CD8-positive, alpha-beta memory T cell (primary cell): ENCODE measurements around the gene CEP350. TPM values are rescaled to one million over a fixed set of nuclear protein-coding genes. Genes with fewer than 3 reads are reported as not detected.

Experiments used
- CTCF ChIA-PET: fragments of 350-600 bp; sonication (Branson Sonifier 250); formaldehyde crosslinking; loops from one replicate; lab custom pipeline; 2021; ENCODE audit warnings: antibody characterized with exemption; lab: Charles Lee
- POLR2A ChIA-PET: fragments of 350-600 bp; sonication (Branson Sonifier 250); formaldehyde crosslinking; loops from one replicate; lab custom pipeline; 2021; ENCODE audit warnings: antibody characterized with exemption; lab: Charles Lee
- DNase-seq, 5 donors: peaks; one replicate each; pipeline versions ENCODE4 v3.0.0 to v3.0.0-alpha.2; 2020 to 2022; ENCODE audit warnings: mixed read lengths in 1 of 5
- H3K27ac ChIP-seq: one replicate; pipeline ENCODE4 v1.7.0; 2013; ENCODE audit warnings: low read depth, mild to moderate bottlenecking, low read length, moderate library complexity
- H3K27me3 ChIP-seq: 2 replicates; pipeline ENCODE4 v1.7.0; 2013; ENCODE audit warnings: low read length, mild to moderate bottlenecking; ENCODE audit not compliant: insufficient read depth, poor library complexity, severe bottlenecking
- H3K36me3 ChIP-seq: 2 replicates; pipeline ENCODE4 v1.7.0; 2013; ENCODE audit warnings: mild to moderate bottlenecking, low read length, moderate library complexity; ENCODE audit not compliant: insufficient read depth
- H3K4me1 ChIP-seq: 2 replicates; pipeline ENCODE4 v1.7.0; 2013; ENCODE audit warnings: mild to moderate bottlenecking, low read length, moderate library complexity; ENCODE audit not compliant: insufficient read depth
- H3K4me3 ChIP-seq: 2 replicates; pipeline ENCODE4 v1.7.0; 2013; ENCODE audit warnings: mild to moderate bottlenecking, low read length
- H3K9me3 ChIP-seq: 2 replicates; pipeline ENCODE4 v1.7.0; 2013; ENCODE audit warnings: mild to moderate bottlenecking, low read length
- H3K27ac Mint-ChIP-seq, 8 donors: one replicate each; pipeline ENCODE4 v1.8.0; 2020 to 2021; ENCODE audit warnings: mixed read lengths in 8 of 8, mild to moderate bottlenecking in 6 of 8, inconsistent platforms in 3 of 8, moderate library complexity in 3 of 8
- H3K27me3 Mint-ChIP-seq, 2 donors: one replicate each; pipeline ENCODE4 v1.8.0; 2020 to 2021; ENCODE audit warnings: mixed read lengths in 2 of 2, mild to moderate bottlenecking in 1 of 2, moderate library complexity in 1 of 2
- H3K36me3 Mint-ChIP-seq, 3 donors: one replicate each; pipeline ENCODE4 v1.8.0; 2020 to 2021; ENCODE audit warnings: mixed read lengths in 3 of 3, inconsistent platforms in 1 of 3, mild to moderate bottlenecking in 1 of 3
- H3K4me1 Mint-ChIP-seq, 3 donors: one replicate each; pipeline ENCODE4 v1.8.0; 2020 to 2021; ENCODE audit warnings: mixed read lengths in 3 of 3, inconsistent platforms in 1 of 3, mild to moderate bottlenecking in 1 of 3
- H3K4me3 Mint-ChIP-seq, 7 donors: one replicate each; pipeline ENCODE4 v1.8.0; 2020 to 2021; ENCODE audit warnings: mixed read lengths in 7 of 7, mild to moderate bottlenecking in 6 of 7, moderate library complexity in 4 of 7, inconsistent platforms in 2 of 7
- H3K9me3 Mint-ChIP-seq, 5 donors: one replicate each; pipeline ENCODE4 v1.8.0; 2020 to 2022; ENCODE audit warnings: mixed read lengths in 5 of 5, mild to moderate bottlenecking in 3 of 5, moderate library complexity in 2 of 5, inconsistent platforms in 1 of 5
- polyA plus RNA-seq: library from polyadenylated mRNA; unstranded; fragments of 300-500 nt; fragmentation: Illumina TruSeq; gene quantifications from one replicate; pipeline ENCODE4 v1.2.3, GENCODE V29; 2021
- total RNA-seq, 2 experiments: library from RNA; stranded (reverse); gene quantifications; one replicate each; pipeline ENCODE4 v1.2.3, GENCODE V29; 2021

Gene CEP350
- total and polyA plus RNA-seq, 3 experiments from 2014 or later: 41.4 to 60.1 (median 43.3) TPM

DNA sequence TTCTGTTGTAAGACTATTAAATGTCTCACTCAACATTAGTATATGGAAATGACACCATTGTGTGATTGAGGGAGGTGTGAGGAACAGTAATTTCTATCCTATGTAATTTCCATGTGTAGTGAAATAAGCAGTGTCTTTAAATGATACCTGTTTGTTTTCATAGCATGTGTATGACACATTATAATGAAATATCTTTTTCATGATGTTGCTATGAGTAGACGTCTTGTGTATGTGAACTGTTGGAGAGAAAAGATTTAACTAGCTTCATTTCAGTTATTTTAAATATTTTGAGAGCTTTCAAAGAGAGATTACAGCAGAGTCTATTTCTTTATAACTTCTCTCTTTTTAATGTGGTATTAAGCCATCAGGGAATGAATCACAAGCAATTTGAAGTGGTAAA lies 128.6 kb downstream of the CEP350 start:
- Mint-ChIP-seq H3K27ac (no peak overlapping the region), H3K9me3 (no peaks in the 10 kb centered on the region), H3K4me3 (no peak overlapping the region), H3K4me1 (no peaks in the 10 kb centered on the region), H3K36me3 (peaks cover 0 to 65% (median 7%) of the 10 kb centered on the region in 3 donors), H3K27me3 (no peaks in the 10 kb centered on the region)
- CTCF ChIA-PET: interaction anchor here (1.3 kb wide), 1 partner anchor 86 kb away, joined by 3 read pairs; no protein-coding TSS in a partner anchor
- no peaks in the 10 kb centered on the region for H3K27me3 ChIP-seq
- peaks cover 17% of the 10 kb centered on the region for H3K36me3 ChIP-seq
- no peaks in the 10 kb centered on the region for H3K4me1 ChIP-seq
- POLR2A ChIA-PET: no interaction called here
- no peak overlapping the region for H3K4me3 ChIP-seq
- no peak for DNase-seq
- H3K9me3 ChIP-seq: no peaks in the 10 kb centered on the region
- H3K27ac ChIP-seq: no peak overlapping the region

DNA sequence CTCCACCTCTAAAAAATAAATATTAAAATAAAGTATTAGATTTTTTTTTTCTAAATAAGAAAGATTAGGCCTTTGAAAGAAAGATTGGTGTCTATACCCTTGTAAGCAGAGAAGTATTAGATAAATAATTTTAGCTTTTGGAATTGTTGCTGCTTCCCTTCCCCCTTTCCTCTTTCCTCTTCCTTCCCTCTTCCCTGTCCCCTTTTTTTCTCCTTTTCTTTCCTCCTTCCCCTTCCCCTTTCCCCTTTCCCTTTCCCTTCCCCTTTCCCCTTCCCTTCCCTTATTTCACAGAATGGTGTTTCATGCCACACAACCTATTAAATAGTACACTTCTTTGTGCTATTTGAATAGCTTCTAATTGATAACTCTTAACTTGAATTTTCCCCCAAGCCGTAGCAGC lies 130.3 kb downstream of the CEP350 start:
- peak overlapping the region in 1 of 8 donors; percentile 34 for H3K27ac Mint-ChIP-seq
- peaks cover 4 to 69% (median 11%) of the 10 kb centered on the region in 3 donors for H3K36me3 Mint-ChIP-seq
- H3K9me3 Mint-ChIP-seq: no peaks in the 10 kb centered on the region
- H3K9me3 ChIP-seq: no peaks in the 10 kb centered on the region
- no peaks in the 10 kb centered on the region for H3K27me3 ChIP-seq
- no peak overlapping the region for H3K4me3 Mint-ChIP-seq
- DNase-seq: no peak
- no peaks in the 10 kb centered on the region for H3K4me1 Mint-ChIP-seq
- CTCF ChIA-PET: interaction anchor here (0.6 to 0.7 kb wide), 2 partner anchors 8 to 94 kb away, joined by 3 read pairs; no protein-coding TSS in a partner anchor
- POLR2A ChIA-PET: no interaction called here
- H3K27ac ChIP-seq: no peak overlapping the region
- H3K4me3 ChIP-seq: no peak overlapping the region
- no peaks in the 10 kb centered on the region for H3K27me3 Mint-ChIP-seq
- H3K36me3 ChIP-seq: peaks cover 18% of the 10 kb centered on the region
- no peaks in the 10 kb centered on the region for H3K4me1 ChIP-seq

DNA sequence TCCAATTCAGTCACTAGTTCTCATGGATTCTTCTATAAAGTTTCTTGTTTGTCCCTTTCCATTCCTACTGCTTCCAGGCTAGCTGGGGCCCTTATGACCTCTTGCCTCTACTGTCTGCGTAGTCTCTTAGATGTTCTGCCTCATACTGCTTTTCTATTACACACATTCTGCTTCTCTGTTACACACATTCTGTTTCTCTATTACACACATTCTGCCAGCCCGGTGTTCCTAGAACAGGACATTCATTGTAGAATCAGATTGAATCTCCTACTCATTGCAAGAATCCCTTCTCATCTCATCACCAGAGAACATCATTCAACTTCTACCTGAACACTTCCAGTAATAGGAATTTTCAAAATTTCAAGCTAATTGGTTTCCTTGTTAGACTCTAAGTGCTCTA lies 130.7 kb downstream of the CEP350 start:
- no peak for DNase-seq
- no peak overlapping the region for H3K27ac ChIP-seq
- Mint-ChIP-seq H3K27me3 (no peaks in the 10 kb centered on the region), H3K4me3 (no peak overlapping the region), H3K4me1 (no peaks in the 10 kb centered on the region), H3K27ac (peak overlapping the region in 1 of 8 donors; percentile 93), H3K9me3 (no peaks in the 10 kb centered on the region), H3K36me3 (peaks cover 4 to 67% (median 13%) of the 10 kb centered on the region in 3 donors)
- no peaks in the 10 kb centered on the region for H3K4me1 ChIP-seq
- ChIA-PET POLR2A (no interaction called here), CTCF (interaction anchor here (0.6 to 1.4 kb wide), 3 partner anchors 8 to 94 kb away, joined by 3 to 4 read pairs (median 3); no protein-coding TSS in a partner anchor)
- no peaks in the 10 kb centered on the region for H3K9me3 ChIP-seq
- H3K4me3 ChIP-seq: no peak overlapping the region
- H3K36me3 ChIP-seq: peaks cover 17% of the 10 kb centered on the region
- H3K27me3 ChIP-seq: no peaks in the 10 kb centered on the region

DNA sequence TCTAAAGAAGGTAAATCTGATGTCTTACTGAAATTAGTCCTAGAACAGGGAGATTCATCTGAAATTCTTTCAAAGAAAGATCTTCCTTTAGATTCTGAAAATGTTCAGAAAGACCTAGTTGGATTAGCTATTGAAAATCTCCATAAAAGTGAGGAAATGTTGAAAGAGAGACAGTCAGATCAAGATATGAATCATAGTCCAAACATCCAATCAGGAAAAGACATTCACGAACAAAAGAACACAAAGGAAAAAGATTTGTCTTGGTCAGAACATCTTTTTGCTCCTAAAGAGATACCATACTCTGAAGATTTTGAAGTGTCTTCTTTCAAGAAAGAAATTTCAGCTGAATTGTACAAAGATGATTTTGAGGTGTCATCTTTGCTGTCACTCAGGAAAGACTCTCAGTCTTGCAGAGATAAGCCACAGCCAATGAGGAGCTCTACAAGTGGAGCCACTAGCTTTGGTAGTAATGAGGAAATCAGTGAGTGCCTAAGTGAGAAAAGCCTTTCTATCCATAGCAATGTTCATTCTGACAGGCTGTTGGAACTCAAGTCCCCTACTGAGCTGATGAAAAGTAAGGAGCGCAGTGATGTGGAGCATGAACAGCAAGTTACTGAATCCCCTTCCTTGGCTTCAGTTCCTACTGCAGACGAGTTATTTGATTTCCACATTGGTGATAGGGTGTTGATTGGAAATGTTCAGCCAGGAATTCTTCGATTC lies 138.5 kb downstream of the CEP350 start:
- DNase-seq: no peak
- H3K27me3 Mint-ChIP-seq: no peaks in the 10 kb centered on the region
- H3K27ac Mint-ChIP-seq: peak overlapping the region in 2 of 8 donors; percentile 14 to 73
- Histone ChIP-seq H3K4me3 (no peak overlapping the region), H3K27me3 (no peaks in the 10 kb centered on the region), H3K4me1 (no peaks in the 10 kb centered on the region), H3K9me3 (no peaks in the 10 kb centered on the region), H3K36me3 (peaks cover 49% of the 10 kb centered on the region), H3K27ac (no peak overlapping the region)
- no peaks in the 10 kb centered on the region for H3K9me3 Mint-ChIP-seq
- no peak overlapping the region for H3K4me3 Mint-ChIP-seq
- H3K4me1 Mint-ChIP-seq: no peaks in the 10 kb centered on the region
- peaks cover 4 to 86% (median 38%) of the 10 kb centered on the region in 3 donors for H3K36me3 Mint-ChIP-seq
- ChIA-PET POLR2A (no interaction called here), CTCF (interaction anchor here (0.5 kb wide), 1 partner anchor 8 kb away, joined by 3 read pairs; no protein-coding TSS in a partner anchor)

DNA sequence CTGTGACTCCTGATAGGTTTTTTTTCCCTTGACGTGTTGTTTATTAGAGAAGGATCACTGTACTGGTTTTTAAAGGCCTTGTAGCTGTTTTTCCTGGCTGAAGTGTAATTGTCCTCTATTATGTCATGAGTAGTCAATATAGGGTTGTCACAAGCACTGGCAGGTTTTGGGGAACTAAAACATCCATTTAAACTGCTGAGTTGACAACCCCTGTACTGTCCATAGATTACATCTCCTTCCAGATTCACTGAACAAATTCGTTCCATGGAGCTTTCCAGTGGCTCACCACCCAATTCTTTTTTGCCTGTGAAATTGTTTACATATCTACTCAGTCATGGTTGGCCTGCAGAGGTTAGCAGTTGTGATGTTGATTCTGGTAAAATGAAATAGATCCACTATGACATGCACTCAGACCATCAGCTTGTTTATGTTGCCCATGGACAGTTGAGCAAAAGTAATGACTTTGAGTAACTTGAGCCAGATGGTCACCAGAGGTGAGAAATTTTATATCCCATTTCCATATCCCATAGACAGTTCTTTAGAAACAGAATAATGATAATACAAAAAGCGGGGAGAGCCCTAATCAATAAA lies 140.2 kb downstream of the CEP350 start:
- no peak for DNase-seq
- no peaks in the 10 kb centered on the region for H3K27me3 ChIP-seq
- no peak overlapping the region for H3K4me3 ChIP-seq
- H3K27ac ChIP-seq: no peak overlapping the region
- peaks cover 44% of the 10 kb centered on the region for H3K36me3 ChIP-seq
- H3K27ac Mint-ChIP-seq: peak overlapping the region in 2 of 8 donors; percentile 17 to 64
- H3K9me3 Mint-ChIP-seq: no peaks in the 10 kb centered on the region
- CTCF ChIA-PET: interaction anchor here (1.6 kb wide), 1 partner anchor 84 kb away, joined by 5 read pairs; no protein-coding TSS in a partner anchor
- POLR2A ChIA-PET: no interaction called here
- no peak overlapping the region for H3K4me3 Mint-ChIP-seq
- H3K4me1 ChIP-seq: no peaks in the 10 kb centered on the region
- no peaks in the 10 kb centered on the region for H3K9me3 ChIP-seq
- no peaks in the 10 kb centered on the region for H3K27me3 Mint-ChIP-seq
- H3K36me3 Mint-ChIP-seq: peaks cover 0 to 84% (median 36%) of the 10 kb centered on the region in 3 donors
- H3K4me1 Mint-ChIP-seq: peaks cover 0 to 2% (median under 1%) of the 10 kb centered on the region in 3 donors

DNA sequence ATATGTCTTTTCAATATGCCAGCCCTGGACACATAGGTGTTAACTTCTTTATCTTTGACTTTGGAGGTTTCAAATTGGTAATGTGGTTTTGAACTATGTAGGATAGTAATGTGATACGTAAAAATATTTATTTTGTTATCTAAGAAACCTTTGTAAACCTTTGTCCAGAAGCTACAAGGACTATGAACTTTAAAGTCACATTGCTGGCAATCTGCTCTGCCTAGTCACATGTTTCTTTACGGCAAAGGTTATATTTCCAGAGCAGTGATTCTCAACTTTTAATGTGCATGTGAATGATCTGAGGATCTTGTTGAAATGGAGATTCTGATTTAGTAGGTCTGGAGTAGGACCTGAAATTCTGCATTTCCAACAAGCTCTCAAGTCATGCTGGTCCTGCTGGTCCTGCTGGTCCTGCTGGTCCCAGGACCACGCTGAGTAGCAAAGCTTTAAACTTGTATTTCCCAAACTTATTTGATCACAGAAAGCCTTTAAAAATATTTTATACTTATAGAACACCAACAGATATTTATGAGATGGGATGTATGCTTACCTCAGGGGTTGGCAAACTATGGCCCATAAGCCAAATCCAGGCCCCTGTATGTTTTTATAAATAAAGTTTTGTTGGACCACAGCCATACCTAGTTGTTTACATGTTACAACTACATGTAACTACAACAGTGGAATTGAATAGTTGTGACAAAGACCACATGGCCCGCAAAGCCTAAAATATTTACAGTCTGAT lies 142.1 kb downstream of the CEP350 start:
- POLR2A ChIA-PET: no interaction called here
- Mint-ChIP-seq H3K9me3 (no peaks in the 10 kb centered on the region), H3K36me3 (peaks cover 0 to 89% (median 36%) of the 10 kb centered on the region in 3 donors), H3K4me1 (peaks cover 9 to 18% (median 10%) of the 10 kb centered on the region in 3 donors), H3K4me3 (no peak overlapping the region), H3K27me3 (no peaks in the 10 kb centered on the region), H3K27ac (no peak overlapping the region)
- CTCF ChIA-PET: interaction anchor here (1.1 kb wide), 1 partner anchor 82 kb away, joined by 3 read pairs; no protein-coding TSS in a partner anchor
- Histone ChIP-seq H3K9me3 (no peaks in the 10 kb centered on the region), H3K27ac (no peak overlapping the region), H3K27me3 (no peaks in the 10 kb centered on the region), H3K4me1 (no peaks in the 10 kb centered on the region), H3K36me3 (peaks cover 47% of the 10 kb centered on the region), H3K4me3 (no peak overlapping the region)
- no peak for DNase-seq

DNA sequence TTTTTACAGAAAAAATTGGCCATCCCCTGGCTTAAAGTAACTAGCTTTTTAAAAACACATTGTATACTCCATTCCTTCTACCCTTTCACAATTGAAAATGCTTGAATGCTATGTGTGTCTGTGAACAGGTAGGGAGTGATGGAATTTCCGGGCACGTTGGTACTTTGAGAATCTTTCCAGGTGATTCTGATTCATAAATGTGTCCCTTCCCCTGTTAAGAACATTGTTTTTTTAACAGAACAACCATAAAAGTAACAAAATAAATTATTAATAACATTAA lies 142.7 kb downstream of the CEP350 start:
- Histone ChIP-seq H3K4me1 (no peaks in the 10 kb centered on the region), H3K9me3 (no peaks in the 10 kb centered on the region), H3K4me3 (no peak overlapping the region), H3K36me3 (peaks cover 42% of the 10 kb centered on the region), H3K27ac (no peak overlapping the region), H3K27me3 (no peaks in the 10 kb centered on the region)
- ChIA-PET POLR2A (no interaction called here), CTCF (interaction anchor here (1.1 kb wide), 1 partner anchor 82 kb away, joined by 3 read pairs; no protein-coding TSS in a partner anchor)
- H3K4me1 Mint-ChIP-seq: peaks cover 9 to 18% (median 10%) of the 10 kb centered on the region in 3 donors
- H3K9me3 Mint-ChIP-seq: no peaks in the 10 kb centered on the region
- H3K4me3 Mint-ChIP-seq: no peak overlapping the region
- H3K27me3 Mint-ChIP-seq: no peaks in the 10 kb centered on the region
- H3K36me3 Mint-ChIP-seq: peaks cover 0 to 86% (median 36%) of the 10 kb centered on the region in 3 donors
- DNase-seq: no peak
- H3K27ac Mint-ChIP-seq: no peak overlapping the region
